ENCODE results near the gene HDAC11. TPM values are rescaled to one million over a fixed set of nuclear protein-coding genes. Genes with fewer than 3 reads are reported as not detected.

Gene HDAC11
- total and polyA plus RNA-seq, 9 of the 15 experiments (the other 6 are each of a cell fraction or from before 2014, with no cell fraction given) = 0.60 to 6.0 (median 4.5) TPM

DNA sequence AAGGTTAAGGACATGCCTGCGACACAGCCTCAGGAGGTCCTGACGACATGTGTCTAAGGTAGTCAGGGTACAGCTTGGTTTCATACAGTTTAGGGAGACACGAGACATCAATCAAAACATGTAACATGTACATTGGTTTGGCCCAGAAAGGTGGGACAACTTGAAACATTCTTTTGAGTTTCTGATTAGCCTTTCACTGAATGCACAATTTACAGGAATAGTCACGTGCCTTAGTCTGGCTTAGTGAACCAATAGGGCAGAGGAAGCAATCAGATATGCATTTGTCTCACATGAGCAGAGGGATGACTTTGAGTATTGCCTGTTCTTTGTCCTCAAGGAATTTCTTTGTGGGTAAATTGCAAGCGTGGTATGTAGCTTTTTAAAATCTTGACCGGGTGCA lies 24.5 kb upstream of the HDAC11 start (continued):
- TF ChIP-seq, protein P1, sequence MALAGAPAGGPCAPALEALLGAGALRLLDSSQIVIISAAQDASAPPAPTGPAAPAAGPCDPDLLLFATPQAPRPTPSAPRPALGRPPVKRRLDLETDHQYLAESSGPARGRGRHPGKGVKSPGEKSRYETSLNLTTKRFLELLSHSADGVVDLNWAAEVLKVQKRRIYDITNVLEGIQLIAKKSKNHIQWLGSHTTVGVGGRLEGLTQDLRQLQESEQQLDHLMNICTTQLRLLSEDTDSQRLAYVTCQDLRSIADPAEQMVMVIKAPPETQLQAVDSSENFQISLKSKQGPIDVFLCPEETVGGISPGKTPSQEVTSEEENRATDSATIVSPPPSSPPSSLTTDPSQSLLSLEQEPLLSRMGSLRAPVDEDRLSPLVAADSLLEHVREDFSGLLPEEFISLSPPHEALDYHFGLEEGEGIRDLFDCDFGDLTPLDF (CRISPR knock-in tag; IDR thresholded peaks at IDR 0.05) = no peak
- TF ChIP-seq ARNT (IDR thresholded peaks at IDR 0.05) (0 out of 4 replicates have a peak, but pooled peaks of 1 of the 2 experiments have one; percentile 20), CXXC5 (CRISPR knock-in tag; IDR thresholded peaks at IDR 0.05) (0 out of 2 replicates have a peak, but pooled peaks have one; percentile 30), ZNF316 (IDR thresholded peaks at IDR 0.05) (peak; percentile 48; the same call in 1 of the 2 replicates), MTA3 (IDR thresholded peaks at IDR 0.05; ENCODE audit: borderline replicate concordance) (peak; percentile 25; the same call in 1 of the 2 replicates), NFYB (IDR thresholded peaks at IDR 0.05; ENCODE audit: extremely low read depth, insufficient read length) (peak; percentile 55), SOX6 (IDR thresholded peaks at IDR 0.05) (peak; percentile 68; the same call in 1 of the 2 replicates), DPF2 (IDR thresholded peaks at IDR 0.05) (peak; percentile 45), EP400 (IDR thresholded peaks at IDR 0.05) (no peak), CBFA2T2 (conservative IDR thresholded peaks at IDR 0.05) (peak; percentile 62), KAT2B (IDR thresholded peaks at IDR 0.05; ENCODE audit: low read depth, low read length) (no peak), RBFOX2 (IDR thresholded peaks at IDR 0.05; ENCODE audit: low read depth, low read length) (no peak), RBBP5 (IDR thresholded peaks at IDR 0.05; ENCODE audit: borderline replicate concordance, insufficient read depth, low read length, poor library complexity, severe bottlenecking) (no peak), NR4A1 (CRISPR knock-in tag; IDR thresholded peaks at IDR 0.05) (no peak), NR4A1 (tag; IDR thresholded peaks at IDR 0.05) (peak; percentile 35; the same call in 1 of the 2 replicates), RFX7 (CRISPR knock-in tag; IDR thresholded peaks at IDR 0.05) (no peak)
- TF ChIP-seq, protein P2, sequence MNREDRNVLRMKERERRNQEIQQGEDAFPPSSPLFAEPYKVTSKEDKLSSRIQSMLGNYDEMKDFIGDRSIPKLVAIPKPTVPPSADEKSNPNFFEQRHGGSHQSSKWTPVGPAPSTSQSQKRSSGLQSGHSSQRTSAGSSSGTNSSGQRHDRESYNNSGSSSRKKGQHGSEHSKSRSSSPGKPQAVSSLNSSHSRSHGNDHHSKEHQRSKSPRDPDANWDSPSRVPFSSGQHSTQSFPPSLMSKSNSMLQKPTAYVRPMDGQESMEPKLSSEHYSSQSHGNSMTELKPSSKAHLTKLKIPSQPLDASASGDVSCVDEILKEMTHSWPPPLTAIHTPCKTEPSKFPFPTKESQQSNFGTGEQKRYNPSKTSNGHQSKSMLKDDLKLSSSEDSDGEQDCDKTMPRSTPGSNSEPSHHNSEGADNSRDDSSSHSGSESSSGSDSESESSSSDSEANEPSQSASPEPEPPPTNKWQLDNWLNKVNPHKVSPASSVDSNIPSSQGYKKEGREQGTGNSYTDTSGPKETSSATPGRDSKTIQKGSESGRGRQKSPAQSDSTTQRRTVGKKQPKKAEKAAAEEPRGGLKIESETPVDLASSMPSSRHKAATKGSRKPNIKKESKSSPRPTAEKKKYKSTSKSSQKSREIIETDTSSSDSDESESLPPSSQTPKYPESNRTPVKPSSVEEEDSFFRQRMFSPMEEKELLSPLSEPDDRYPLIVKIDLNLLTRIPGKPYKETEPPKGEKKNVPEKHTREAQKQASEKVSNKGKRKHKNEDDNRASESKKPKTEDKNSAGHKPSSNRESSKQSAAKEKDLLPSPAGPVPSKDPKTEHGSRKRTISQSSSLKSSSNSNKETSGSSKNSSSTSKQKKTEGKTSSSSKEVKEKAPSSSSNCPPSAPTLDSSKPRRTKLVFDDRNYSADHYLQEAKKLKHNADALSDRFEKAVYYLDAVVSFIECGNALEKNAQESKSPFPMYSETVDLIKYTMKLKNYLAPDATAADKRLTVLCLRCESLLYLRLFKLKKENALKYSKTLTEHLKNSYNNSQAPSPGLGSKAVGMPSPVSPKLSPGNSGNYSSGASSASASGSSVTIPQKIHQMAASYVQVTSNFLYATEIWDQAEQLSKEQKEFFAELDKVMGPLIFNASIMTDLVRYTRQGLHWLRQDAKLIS (CRISPR knock-in tag; IDR thresholded peaks at IDR 0.05) = no peak
- TF ChIP-seq, protein P3, sequence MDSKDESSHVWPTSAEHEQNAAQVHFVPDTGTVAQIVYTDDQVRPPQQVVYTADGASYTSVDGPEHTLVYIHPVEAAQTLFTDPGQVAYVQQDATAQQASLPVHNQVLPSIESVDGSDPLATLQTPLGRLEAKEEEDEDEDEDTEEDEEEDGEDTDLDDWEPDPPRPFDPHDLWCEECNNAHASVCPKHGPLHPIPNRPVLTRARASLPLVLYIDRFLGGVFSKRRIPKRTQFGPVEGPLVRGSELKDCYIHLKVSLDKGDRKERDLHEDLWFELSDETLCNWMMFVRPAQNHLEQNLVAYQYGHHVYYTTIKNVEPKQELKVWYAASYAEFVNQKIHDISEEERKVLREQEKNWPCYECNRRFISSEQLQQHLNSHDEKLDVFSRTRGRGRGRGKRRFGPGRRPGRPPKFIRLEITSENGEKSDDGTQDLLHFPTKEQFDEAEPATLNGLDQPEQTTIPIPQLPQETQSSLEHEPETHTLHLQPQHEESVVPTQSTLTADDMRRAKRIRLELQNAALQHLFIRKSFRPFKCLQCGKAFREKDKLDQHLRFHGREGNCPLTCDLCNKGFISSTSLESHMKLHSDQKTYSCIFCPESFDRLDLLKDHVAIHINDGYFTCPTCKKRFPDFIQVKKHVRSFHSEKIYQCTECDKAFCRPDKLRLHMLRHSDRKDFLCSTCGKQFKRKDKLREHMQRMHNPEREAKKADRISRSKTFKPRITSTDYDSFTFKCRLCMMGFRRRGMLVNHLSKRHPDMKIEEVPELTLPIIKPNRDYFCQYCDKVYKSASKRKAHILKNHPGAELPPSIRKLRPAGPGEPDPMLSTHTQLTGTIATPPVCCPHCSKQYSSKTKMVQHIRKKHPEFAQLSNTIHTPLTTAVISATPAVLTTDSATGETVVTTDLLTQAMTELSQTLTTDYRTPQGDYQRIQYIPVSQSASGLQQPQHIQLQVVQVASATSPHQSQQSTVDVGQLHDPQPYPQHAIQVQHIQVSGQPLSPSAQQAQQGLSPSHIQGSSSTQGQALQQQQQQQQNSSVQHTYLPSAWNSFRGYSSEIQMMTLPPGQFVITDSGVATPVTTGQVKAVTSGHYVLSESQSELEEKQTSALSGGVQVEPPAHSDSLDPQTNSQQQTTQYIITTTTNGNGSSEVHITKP (IDR thresholded peaks at IDR 0.05; ENCODE audit: partially characterized antibody) = peak; percentile 80
- TF ChIP-seq, protein P4, sequence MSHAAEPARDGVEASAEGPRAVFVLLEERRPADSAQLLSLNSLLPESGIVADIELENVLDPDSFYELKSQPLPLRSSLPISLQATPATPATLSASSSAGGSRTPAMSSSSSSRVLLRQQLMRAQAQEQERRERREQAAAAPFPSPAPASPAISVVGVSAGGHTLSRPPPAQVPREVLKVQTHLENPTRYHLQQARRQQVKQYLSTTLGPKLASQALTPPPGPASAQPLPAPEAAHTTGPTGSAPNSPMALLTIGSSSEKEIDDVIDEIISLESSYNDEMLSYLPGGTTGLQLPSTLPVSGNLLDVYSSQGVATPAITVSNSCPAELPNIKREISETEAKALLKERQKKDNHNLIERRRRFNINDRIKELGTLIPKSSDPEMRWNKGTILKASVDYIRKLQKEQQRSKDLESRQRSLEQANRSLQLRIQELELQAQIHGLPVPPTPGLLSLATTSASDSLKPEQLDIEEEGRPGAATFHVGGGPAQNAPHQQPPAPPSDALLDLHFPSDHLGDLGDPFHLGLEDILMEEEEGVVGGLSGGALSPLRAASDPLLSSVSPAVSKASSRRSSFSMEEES (CRISPR knock-in tag; IDR thresholded peaks at IDR 0.05) = peak; percentile 96

Data from K562 (cell line).